Skeletal muscle tissue (tissue), 4 donors: ENCODE measurements around the gene RNF150. TPM values are rescaled to one million over a fixed set of nuclear protein-coding genes. Genes with fewer than 3 reads are reported as not detected.

ENCODE experiments used
- H3K27ac ChIP-seq: one replicate; pipeline ENCODE4 v1.7.0; 2013; ENCODE audit warnings: mild to moderate bottlenecking, low read depth, low read length, inconsistent platforms
- H3K27me3 ChIP-seq, 3 donors: one replicate each; pipeline ENCODE4 v1.7.0; 2013; ENCODE audit warnings: low read length in 3 of 3; ENCODE audit not compliant: control insufficient read depth in 3 of 3, insufficient read depth in 3 of 3
- H3K36me3 ChIP-seq, 3 donors: one replicate each; pipeline ENCODE4 v1.7.0; 2013; ENCODE audit warnings: low read length in 3 of 3; ENCODE audit not compliant: control insufficient read depth in 3 of 3, insufficient read depth in 3 of 3
- H3K4me1 ChIP-seq, 3 donors: one replicate each; pipeline ENCODE4 v1.7.0; 2013; ENCODE audit warnings: low read length in 3 of 3, mild to moderate bottlenecking in 3 of 3; ENCODE audit not compliant: control insufficient read depth in 3 of 3, insufficient read depth in 3 of 3
- H3K4me3 ChIP-seq, 3 donors: one replicate each; pipeline ENCODE4 v1.7.0; 2013; ENCODE audit warnings: low read length in 3 of 3
- H3K9ac ChIP-seq, 3 donors: one replicate each; pipeline ENCODE4 v1.7.0; 2013; ENCODE audit warnings: low read length in 3 of 3, mild to moderate bottlenecking in 3 of 3, moderate library complexity in 2 of 3, low read depth in 1 of 3
- H3K9me3 ChIP-seq, 3 donors: one replicate each; pipeline ENCODE4 v1.7.0; 2013; ENCODE audit warnings: low read length in 3 of 3; ENCODE audit not compliant: control insufficient read depth in 3 of 3
- total RNA-seq: library from RNA; depleted of rRNA; stranded (reverse); fragments of >200 nt; gene quantifications from one replicate; pipeline ENCODE4 v1.2.3, GENCODE V29; 2014
- donor health status: Osteomylitis.

RNF150 gene
- total RNA-seq, 1 donor from 2014 or later: 36.5 TPM

DNA sequence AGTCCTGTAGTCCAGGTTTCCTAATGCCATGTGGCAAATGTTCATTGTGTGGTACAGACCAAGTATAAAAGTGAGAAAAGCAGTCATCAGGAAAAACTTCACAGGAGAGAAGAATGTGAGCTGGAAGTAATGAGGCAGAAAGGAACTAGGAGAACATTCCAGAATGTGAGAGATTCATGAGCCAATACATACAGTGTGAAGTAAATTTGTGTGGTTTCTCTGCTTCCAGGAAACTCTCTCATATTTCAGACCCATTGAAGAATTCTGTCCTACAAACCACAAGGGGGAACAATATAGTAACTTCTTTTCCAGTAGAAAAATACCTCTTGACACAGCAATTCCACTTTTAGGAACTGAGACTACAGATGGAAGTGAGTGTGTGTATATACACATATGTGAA is 136.5 kb downstream of the RNF150 start:
- Histone ChIP-seq H3K4me3 (no peak overlapping the region), H3K9me3 (no peaks in the 10 kb centered on the region), H3K9ac (no peak overlapping the region), H3K27ac (no peak overlapping the region), H3K27me3 (no peaks in the 10 kb centered on the region), H3K4me1 (peaks cover 5 to 15% (median 11%) of the 10 kb centered on the region in 3 donors), H3K36me3 (no peaks in the 10 kb centered on the region)

DNA sequence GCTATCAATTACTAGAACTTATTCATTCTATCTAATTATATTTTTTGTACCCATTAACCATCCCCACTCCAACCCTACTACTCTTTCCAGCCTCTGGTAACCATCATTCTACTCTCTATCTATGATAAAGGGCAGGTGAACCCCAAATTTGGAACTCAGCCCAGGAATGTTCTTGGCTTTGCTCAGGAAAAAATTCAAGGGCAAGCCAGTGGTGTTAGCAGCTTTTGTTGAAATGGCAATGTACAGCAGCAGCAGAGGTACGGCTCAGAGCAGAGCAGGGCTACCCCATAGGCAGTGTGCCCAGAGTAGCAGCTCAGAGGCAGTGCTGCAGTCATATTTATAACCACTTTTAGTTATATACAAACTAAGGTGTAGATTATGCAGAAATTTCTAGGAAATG is 138.2 kb downstream of the RNF150 start:
- no peaks in the 10 kb centered on the region for H3K9me3 ChIP-seq
- no peak overlapping the region for H3K27ac ChIP-seq
- no peaks in the 10 kb centered on the region for H3K27me3 ChIP-seq
- no peaks in the 10 kb centered on the region for H3K36me3 ChIP-seq
- H3K9ac ChIP-seq: no peak overlapping the region
- no peak overlapping the region for H3K4me3 ChIP-seq
- H3K4me1 ChIP-seq: peaks cover 8 to 19% (median 14%) of the 10 kb centered on the region in 3 donors

DNA sequence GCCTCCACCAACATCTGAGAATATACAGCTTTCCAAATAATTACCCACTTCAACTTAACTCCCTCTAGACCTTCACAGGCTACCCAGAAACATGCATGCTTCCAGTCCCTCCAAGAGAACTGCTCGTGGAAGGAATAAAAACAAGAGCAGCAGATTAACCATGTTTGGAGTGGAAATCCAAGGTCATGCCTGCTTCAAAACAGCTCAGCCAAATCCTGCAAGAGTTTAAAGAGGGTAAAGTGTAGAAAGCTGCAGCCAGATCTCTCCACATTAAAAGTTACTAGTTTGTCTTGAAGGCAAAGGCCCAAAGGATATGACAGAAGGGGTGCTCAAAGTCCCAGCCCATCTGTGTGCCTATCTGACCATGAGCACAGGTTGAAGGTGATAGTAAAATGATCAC is 139.3 kb downstream of the RNF150 start:
- H3K27me3 ChIP-seq: no peaks in the 10 kb centered on the region
- no peak overlapping the region for H3K27ac ChIP-seq
- no peak overlapping the region for H3K4me3 ChIP-seq
- H3K4me1 ChIP-seq: peaks cover 6 to 21% (median 14%) of the 10 kb centered on the region in 3 donors
- no peaks in the 10 kb centered on the region for H3K36me3 ChIP-seq
- H3K9me3 ChIP-seq: no peaks in the 10 kb centered on the region
- no peak overlapping the region for H3K9ac ChIP-seq

DNA sequence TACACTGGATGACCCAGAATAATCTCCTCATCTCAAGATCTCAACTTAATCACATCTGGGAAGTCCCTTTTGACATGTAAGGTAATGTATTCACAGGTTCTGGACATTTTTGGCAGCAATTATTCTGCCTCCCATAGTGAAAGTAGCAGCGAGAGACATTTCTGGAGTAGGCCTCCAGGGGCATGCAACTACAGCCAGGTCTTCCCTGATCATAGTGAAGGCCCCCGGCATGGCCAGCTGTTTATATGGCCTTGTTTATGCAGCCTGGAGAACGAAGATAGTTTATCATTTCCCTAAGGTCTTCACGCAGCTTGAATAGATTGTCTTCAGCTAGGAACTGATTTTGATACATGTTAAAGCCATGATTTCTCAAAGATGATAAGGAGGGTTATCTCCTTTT is 139.9 kb downstream of the RNF150 start:
- Histone ChIP-seq H3K36me3 (no peaks in the 10 kb centered on the region), H3K4me1 (peaks cover 4 to 16% (median 10%) of the 10 kb centered on the region in 3 donors), H3K9me3 (no peaks in the 10 kb centered on the region), H3K27me3 (no peaks in the 10 kb centered on the region), H3K9ac (no peak overlapping the region), H3K4me3 (no peak overlapping the region), H3K27ac (no peak overlapping the region)

DNA sequence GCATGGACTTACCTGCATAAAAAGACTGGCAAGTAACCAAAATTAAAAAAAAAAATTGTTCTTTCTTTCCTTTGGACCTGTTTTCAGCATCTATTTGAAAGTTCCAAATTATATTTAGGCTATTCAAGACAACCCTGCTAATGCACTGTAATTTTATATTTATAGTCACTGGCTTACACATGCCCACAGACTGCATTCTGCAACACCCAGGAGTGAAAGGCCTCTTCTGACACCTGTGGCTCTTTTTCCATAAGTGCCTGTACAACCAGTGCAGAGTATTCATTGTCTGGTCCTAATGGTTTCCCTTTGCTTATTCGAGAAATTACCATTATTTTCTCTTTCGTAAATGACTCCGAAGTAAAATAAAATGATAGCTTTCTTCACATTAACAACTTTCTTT is 143.3 kb downstream of the RNF150 start:
- no peaks in the 10 kb centered on the region for H3K9me3 ChIP-seq

DNA sequence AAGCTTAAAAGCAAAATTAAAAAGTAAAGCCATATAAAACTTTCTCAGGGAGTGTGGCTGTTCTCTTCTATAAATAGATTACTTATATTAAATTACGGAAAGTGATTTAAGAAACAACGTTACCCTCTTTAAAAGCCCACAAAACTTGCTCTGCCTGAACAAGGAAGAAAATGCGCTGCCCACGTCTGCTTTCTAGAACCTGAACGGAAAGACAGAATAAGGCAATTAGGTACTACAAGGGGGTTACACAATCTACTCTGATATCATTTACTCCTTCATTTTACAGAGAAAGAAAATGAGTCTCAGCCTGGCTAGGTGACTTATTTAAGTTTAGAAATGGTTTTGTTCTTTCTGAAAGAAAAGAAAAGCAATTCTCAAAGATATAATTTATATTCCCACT is 147.2 kb downstream of the RNF150 start:
- H3K27me3 ChIP-seq: no peaks in the 10 kb centered on the region
- no peaks in the 10 kb centered on the region for H3K36me3 ChIP-seq
- no peaks in the 10 kb centered on the region for H3K9me3 ChIP-seq
- peak overlapping the region in 1 of 3 donors; percentile 10 for H3K9ac ChIP-seq
- H3K4me1 ChIP-seq: peaks cover 2 to 16% (median 10%) of the 10 kb centered on the region in 3 donors
- H3K27ac ChIP-seq: no peak overlapping the region
- H3K4me3 ChIP-seq: peak overlapping the region in 1 of 3 donors; percentile 9

More for the DNA sequence above, 143.3 kb downstream of the RNF150 start:
- H3K9ac ChIP-seq: no peak overlapping the region
- H3K27me3 ChIP-seq: no peaks in the 10 kb centered on the region
- H3K27ac ChIP-seq: no peak overlapping the region
- no peak overlapping the region for H3K4me3 ChIP-seq
- no peaks in the 10 kb centered on the region for H3K36me3 ChIP-seq
- peaks cover 2 to 10% (median 4%) of the 10 kb centered on the region in 3 donors for H3K4me1 ChIP-seq

DNA sequence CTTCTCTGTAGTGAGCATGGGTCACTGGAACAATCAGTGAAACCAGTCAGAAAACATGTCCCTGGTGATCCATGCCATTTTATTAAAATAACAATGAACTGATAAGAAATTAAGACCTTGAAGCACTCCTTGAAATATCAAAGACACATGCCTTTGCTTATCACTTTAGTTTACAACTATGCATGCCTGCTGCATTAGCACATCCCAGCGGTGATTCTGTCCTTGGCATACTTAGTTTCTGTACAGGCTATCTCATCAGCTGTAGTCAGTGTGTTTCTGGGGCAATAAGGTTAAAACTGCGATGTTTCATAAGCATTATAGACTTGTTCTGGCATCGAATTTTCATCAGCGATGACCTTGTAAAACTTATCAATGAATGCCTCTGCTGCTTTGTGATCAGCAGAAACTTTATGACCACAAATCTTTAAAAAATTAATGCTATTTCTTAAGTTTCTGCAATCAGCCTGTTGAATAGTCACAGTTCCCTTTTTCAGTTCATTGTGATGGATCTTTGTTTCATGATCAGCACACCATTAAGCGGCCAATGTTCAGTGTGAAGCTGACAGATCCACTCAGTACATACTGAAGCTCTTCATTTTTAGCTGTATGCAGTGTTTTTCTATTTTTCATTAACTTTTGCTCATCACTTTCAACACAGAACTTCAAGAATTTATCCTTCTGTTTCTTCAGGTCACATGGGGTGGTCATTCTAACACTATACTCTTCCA is 150.5 kb downstream of the RNF150 start:
- Histone ChIP-seq H3K36me3 (no peaks in the 10 kb centered on the region), H3K27me3 (no peaks in the 10 kb centered on the region), H3K9me3 (no peaks in the 10 kb centered on the region), H3K4me1 (peaks cover 0 to 11% (median 8%) of the 10 kb centered on the region in 3 donors), H3K9ac (no peak overlapping the region), H3K4me3 (no peak overlapping the region), H3K27ac (no peak overlapping the region)

DNA sequence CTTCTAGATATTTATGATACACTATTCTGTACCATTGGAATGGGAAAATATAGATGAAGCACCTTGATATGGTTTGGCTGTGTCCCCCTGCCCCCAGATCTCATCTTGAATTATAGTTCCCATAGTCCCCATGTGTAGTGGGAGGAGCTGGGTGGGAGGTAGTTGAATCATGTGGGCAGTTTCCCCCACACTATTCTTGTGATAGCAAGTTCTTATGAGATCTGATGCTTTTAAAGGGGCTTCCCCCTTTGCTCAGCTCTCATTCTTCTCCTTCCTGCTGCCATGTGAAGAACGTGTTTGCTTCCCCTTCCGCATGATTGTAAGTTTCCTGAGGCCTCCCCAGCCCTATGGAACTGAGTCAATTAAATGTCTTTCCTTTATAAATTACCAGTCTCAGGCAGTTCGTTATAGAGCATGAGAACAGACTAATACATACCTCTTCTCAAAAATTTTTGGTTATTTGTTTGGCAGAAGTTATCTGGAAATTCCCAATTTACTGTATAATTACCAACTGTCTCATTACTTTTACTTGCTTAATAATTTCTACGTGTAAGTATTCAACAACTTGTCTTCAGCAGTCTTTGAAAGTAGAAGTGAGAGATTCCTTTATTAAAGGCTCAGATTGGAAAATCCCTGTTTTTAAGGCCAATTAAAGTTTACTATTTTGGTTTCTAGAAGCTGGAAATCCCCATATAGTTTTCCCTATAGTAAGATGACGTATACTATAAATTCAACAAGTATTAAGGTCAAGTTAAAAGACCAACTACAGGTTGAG is 152.7 kb downstream of the RNF150 start:
- Histone ChIP-seq H3K9me3 (no peaks in the 10 kb centered on the region), H3K27me3 (no peaks in the 10 kb centered on the region), H3K4me1 (peaks cover 0 to 11% (median 11%) of the 10 kb centered on the region in 3 donors), H3K4me3 (no peak overlapping the region), H3K9ac (no peak overlapping the region), H3K27ac (no peak overlapping the region), H3K36me3 (no peaks in the 10 kb centered on the region)

DNA sequence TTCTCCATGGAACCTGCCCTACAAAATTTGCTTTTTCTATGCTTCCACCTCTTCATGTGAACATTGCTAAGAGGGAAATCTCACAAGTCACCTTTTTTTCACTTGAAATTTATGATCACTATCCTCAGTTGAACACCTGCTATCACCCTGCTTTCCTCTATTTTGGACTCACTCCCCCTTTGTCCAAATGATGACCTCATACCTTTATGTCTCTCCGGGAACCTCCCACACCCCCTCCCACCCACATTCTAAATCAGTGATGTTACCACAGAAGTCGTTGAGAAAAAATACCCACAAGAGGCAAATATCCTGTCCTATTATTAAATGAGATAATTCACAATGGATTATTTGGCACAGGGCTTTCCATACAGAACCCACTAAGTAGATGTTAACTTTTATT is 156.5 kb downstream of the RNF150 start:
- no peaks in the 10 kb centered on the region for H3K36me3 ChIP-seq
- no peaks in the 10 kb centered on the region for H3K9me3 ChIP-seq
- no peaks in the 10 kb centered on the region for H3K27me3 ChIP-seq
- no peak overlapping the region for H3K9ac ChIP-seq
- no peak overlapping the region for H3K27ac ChIP-seq
- H3K4me1 ChIP-seq: peaks cover 0 to 6% (median under 1%) of the 10 kb centered on the region in 3 donors
- no peak overlapping the region for H3K4me3 ChIP-seq
